H1 (cell line): Measurements from ENCODE around the gene SEMA3F. TPM values are rescaled to one million over a fixed set of nuclear protein-coding genes. Genes with fewer than 3 reads are reported as not detected.

Experiments
- CTCF ChIA-PET: fragments of 300-600 bp; sonication (Branson Sonifier 250); formaldehyde crosslinking; loops from one replicate; lab custom pipeline; 2021; ENCODE audit not compliant: partially characterized antibody; lab: Charles Lee
- POLR2A ChIA-PET: fragments of 300-600 bp; sonication (Branson Sonifier 250); formaldehyde crosslinking; loops from one replicate; lab custom pipeline; 2021; ENCODE audit warnings: inconsistent platforms; ENCODE audit not compliant: partially characterized antibody; lab: Charles Lee
- DNase-seq, 2 experiments: peaks; one replicate each; pipeline versions ENCODE4 v3.0.0 to v3.0.0-alpha.2; 2010 to 2022; ENCODE audit warnings: low spot score in 2 of 2, low read depth in 1 of 2, mixed read lengths in 1 of 2
- FAIRE-seq: peaks from 2 replicates; lab custom pipeline; 2011; peaks lifted over from hg19 to GRCh38; lab: Jason Lieb, UNC
- H2AFZ ChIP-seq: 2 replicates; pipeline ENCODE4 v1.8.1; 2012; ENCODE audit warnings: low read length, inconsistent platforms
- H2AK5ac ChIP-seq: 2 replicates; pipeline ENCODE4 v1.6.1; 2013; ENCODE audit warnings: low read depth, low read length
- H2BK120ac ChIP-seq: replicated peaks from 2 replicates; pipeline ENCODE3; 2013; ENCODE audit warnings: low read depth, low read length, inconsistent platforms
- H2BK12ac ChIP-seq: 2 replicates; pipeline ENCODE4 v1.6.1; 2013; ENCODE audit warnings: low read depth, low read length
- H2BK15ac ChIP-seq: 2 replicates; pipeline ENCODE4 v1.6.1; 2013; ENCODE audit warnings: low read length
- H2BK20ac ChIP-seq: 2 replicates; pipeline ENCODE4 v1.6.1; 2013; ENCODE audit warnings: low read length
- H2BK5ac ChIP-seq: 2 replicates; pipeline ENCODE4 v1.6.1; 2013; ENCODE audit warnings: low read depth, low read length
- H3K14ac ChIP-seq: 2 replicates; pipeline ENCODE4 v1.6.1; 2013; ENCODE audit warnings: inconsistent platforms; ENCODE audit not compliant: insufficient read length
- H3K18ac ChIP-seq: 2 replicates; pipeline ENCODE4 v1.6.1; 2013; ENCODE audit warnings: low read length; ENCODE audit errors: extremely low read depth
- H3K23ac ChIP-seq: 2 replicates; pipeline ENCODE4 v1.6.1; 2013; ENCODE audit warnings: inconsistent platforms; ENCODE audit not compliant: insufficient read length
- H3K23me2 ChIP-seq: 2 replicates; pipeline ENCODE4 v1.6.1; 2013; ENCODE audit warnings: low read depth, low read length
- H3K27ac ChIP-seq: 2 replicates; pipeline ENCODE4 v1.6.1; 2011; ENCODE audit warnings: low read depth, low read length, inconsistent platforms
- H3K27me3 ChIP-seq, 4 experiments: replicated peaks in 1 of 4; 1 replicate in 1 of 4; 2 replicates in 3 of 4; pipeline versions ENCODE4 v1.6.1 to v1.8.1; 2011 to 2013; ENCODE audit warnings: low read length in 3 of 4, mild to moderate bottlenecking in 3 of 4, inconsistent platforms in 2 of 4, mixed read lengths in 2 of 4, moderate library complexity in 1 of 4; ENCODE audit not compliant: control insufficient read depth in 3 of 4, insufficient read depth in 3 of 4; ENCODE audit errors: extremely low read depth in 1 of 4
- H3K36me3 ChIP-seq, 4 experiments: 2 replicates each; pipeline versions ENCODE4 v1.6.1 to v1.8.1; 2011 to 2013; ENCODE audit warnings: mild to moderate bottlenecking in 4 of 4, low read length in 3 of 4, moderate library complexity in 2 of 4, control low read depth in 1 of 4, inconsistent platforms in 1 of 4; ENCODE audit not compliant: insufficient read depth in 4 of 4, control insufficient read depth in 2 of 4
- H3K4ac ChIP-seq: replicated peaks from 2 replicates; pipeline ENCODE3; 2013; ENCODE audit warnings: low read length, low read depth, mixed read lengths, inconsistent platforms; ENCODE audit not compliant: insufficient read length
- H3K4me1 ChIP-seq, 4 experiments: replicated peaks in 1 of 4; 1 replicate in 1 of 4; 2 replicates in 3 of 4; pipeline versions ENCODE4 v1.6.1 to v1.8.1; 2011 to 2013; ENCODE audit warnings: low read length in 3 of 4, inconsistent platforms in 2 of 4, mixed read lengths in 1 of 4; ENCODE audit not compliant: insufficient read depth in 4 of 4, control insufficient read depth in 3 of 4
- H3K4me2 ChIP-seq, 2 experiments: 2 replicates each; pipeline versions ENCODE4 v1.6.1 to v1.8.1; 2011 to 2013; ENCODE audit warnings: low read depth in 2 of 2, low read length in 2 of 2, control low read depth in 1 of 2, inconsistent platforms in 1 of 2, mild to moderate bottlenecking in 1 of 2; ENCODE audit not compliant: insufficient read depth in 1 of 2
- H3K4me3 ChIP-seq, 4 experiments: fragments of 200-600, 300-600 bp in 1 of 4; sonication (generic), shearing (Covaris generic), sonication (Bioruptor Twin) in 1 of 4; 2 replicates each; pipeline versions ENCODE4 v1.5.1 to v1.8.1; 2011 to 2016; ENCODE audit warnings: low read length in 4 of 4, low read depth in 3 of 4, control low read depth in 2 of 4, inconsistent platforms in 2 of 4, mild to moderate bottlenecking in 2 of 4, mixed read lengths in 1 of 4, moderate library complexity in 1 of 4; ENCODE audit not compliant: insufficient read depth in 2 of 4; ENCODE audit errors: extremely low read depth in 1 of 4
- H3K56ac ChIP-seq: replicated peaks from 2 replicates; pipeline ENCODE3; 2013; ENCODE audit warnings: low read depth, mild to moderate bottlenecking, mixed read lengths, low read length, inconsistent platforms; ENCODE audit not compliant: insufficient read length
- H3K79me1 ChIP-seq: 2 replicates; pipeline ENCODE4 v1.6.1; 2013; ENCODE audit warnings: low read depth, low read length, control low read depth
- H3K79me2 ChIP-seq, 2 experiments: 2 replicates each; pipeline versions ENCODE4 v1.6.1 to v1.8.1; 2012 to 2013; ENCODE audit warnings: low read length in 2 of 2, mild to moderate bottlenecking in 2 of 2, inconsistent platforms in 1 of 2; ENCODE audit not compliant: insufficient read depth in 2 of 2, control insufficient read depth in 1 of 2
- H3K9ac ChIP-seq, 4 experiments: replicated peaks in 1 of 4; 1 replicate in 1 of 4; 2 replicates in 3 of 4; pipeline versions ENCODE4 v1.6.1 to v1.8.1; 2011 to 2013; ENCODE audit warnings: low read depth in 3 of 4, low read length in 3 of 4, control low read depth in 2 of 4, mild to moderate bottlenecking in 2 of 4, moderate library complexity in 2 of 4, inconsistent platforms in 1 of 4; ENCODE audit errors: extremely low read depth in 1 of 4
- H3K9me3 ChIP-seq, 2 experiments: 2 replicates each; pipeline versions ENCODE4 v1.6.1 to v1.8.1; 2012 to 2013; ENCODE audit warnings: mild to moderate bottlenecking in 2 of 2, moderate library complexity in 2 of 2, control low read depth in 1 of 2, inconsistent platforms in 1 of 2, low read depth in 1 of 2, low read length in 1 of 2, mixed read lengths in 1 of 2; ENCODE audit not compliant: insufficient read depth in 2 of 2
- H4K20me1 ChIP-seq, 2 experiments: replicated peaks in 1 of 2; 2 replicates each; pipeline versions ENCODE3 to v1.8.1; 2011 to 2013; ENCODE audit warnings: inconsistent platforms in 2 of 2, low read length in 2 of 2, mild to moderate bottlenecking in 1 of 2; ENCODE audit not compliant: insufficient read depth in 2 of 2, control insufficient read depth in 1 of 2
- H4K5ac ChIP-seq: 2 replicates; pipeline ENCODE4 v1.6.1; 2013; ENCODE audit warnings: low read length, low read depth, mixed read lengths, inconsistent platforms; ENCODE audit not compliant: insufficient read length
- H4K8ac ChIP-seq: 2 replicates; pipeline ENCODE4 v1.8.0; 2013; ENCODE audit warnings: mild to moderate bottlenecking, moderate library complexity, low read length, inconsistent platforms; ENCODE audit not compliant: insufficient read depth; ENCODE audit errors: extremely low read depth
- H4K91ac ChIP-seq: replicated peaks from 2 replicates; pipeline ENCODE3; 2013; ENCODE audit warnings: low read length, mixed read lengths, inconsistent platforms; ENCODE audit not compliant: insufficient read length
- ATF2 ChIP-seq: IDR thresholded peaks from 2 replicates; pipeline ENCODE4 v1.6.1; 2012; ENCODE audit warnings: low read length, inconsistent platforms
- CBX8 ChIP-seq: fragments of 300-800, 300-1000 bp; sonication (generic); IDR thresholded peaks from 2 replicates; pipeline ENCODE4 v1.7.1; 2016; ENCODE audit warnings: low read depth, low read length, borderline replicate concordance
- CHD2 ChIP-seq: IDR thresholded peaks from 2 replicates; pipeline ENCODE4 v1.6.1; 2012; ENCODE audit warnings: low read length, improper control_type of control experiment
- CTCF ChIP-seq, 3 experiments: IDR thresholded peaks; 1 replicate in 2 of 3; 2 replicates in 1 of 3; pipeline versions ENCODE4 v1.5.1 to v1.6.1; 2011; ENCODE audit warnings: low read length in 3 of 3, mild to moderate bottlenecking in 3 of 3, inconsistent platforms in 2 of 3, low read depth in 1 of 3, moderate library complexity in 1 of 3; ENCODE audit not compliant: insufficient read depth in 1 of 3; ENCODE audit errors: control extremely low read depth in 1 of 3
- FOSL1 ChIP-seq: IDR thresholded peaks from 2 replicates; pipeline ENCODE4 v1.6.1; 2011; ENCODE audit warnings: mild to moderate bottlenecking, low read depth, low read length, moderate library complexity; ENCODE audit not compliant: insufficient read depth
- JUND ChIP-seq: IDR thresholded peaks from 2 replicates; pipeline ENCODE4 v1.6.1; 2011; ENCODE audit warnings: mild to moderate bottlenecking, improper control_type of control experiment, low read length
- KDM4A ChIP-seq: IDR thresholded peaks from one replicate; pipeline ENCODE4 v1.7.1; 2012; ENCODE audit warnings: low read depth, mild to moderate bottlenecking, moderate library complexity, low read length, inconsistent platforms; ENCODE audit not compliant: severe bottlenecking
- POU5F1 ChIP-seq: IDR thresholded peaks from 2 replicates; pipeline ENCODE4 v1.6.1; 2011; ENCODE audit warnings: low read depth, mild to moderate bottlenecking, low read length, moderate library complexity
- WGBS, 2 experiments: shearing (Covaris generic) in 1 of 2; methylation state at CpG; one replicate each; pipeline versions ENCODE4 v1.1.6 to v1.1.7; 2013 to 2015; ENCODE audit warnings: low lambda C conversion rate in 2 of 2, mixed read lengths in 2 of 2, inconsistent platforms in 1 of 2, low coverage in 1 of 2, missing lambda C conversion rate in 1 of 2; ENCODE audit not compliant: insufficient replicate concordance in 2 of 2, insufficient coverage in 1 of 2, insufficient read length in 1 of 2; ENCODE audit errors: extremely low coverage in 1 of 2, missing lambda C conversion rate in 1 of 2; 5-methylcytosine and 5-hydroxymethylcytosine counted together
- polyA plus RNA-seq, 7 experiments: library from polyadenylated mRNA; depleted of rRNA in 3 of 7; stranded (reverse) in 5 of 7; unstranded in 2 of 7; fragments of >200 nt in 5 of 7; fragments of 200-250 nt in 2 of 7; gene quantifications; 1 replicate in 5 of 7; 2 replicates in 1 of 7; 4 replicates in 1 of 7; pipeline versions ENCODE4 v1.2.1 to v1.2.3, GENCODE V29; 2011 to 2013; ENCODE audit warnings: missing spikeins in 2 of 7, mixed read lengths in 2 of 7
- total RNA-seq: library from RNA; stranded (reverse); fragmentation: NEBNext Ultra II Directional; extraction: Animal tissue kit (Norgen Biotek cat#: 25700); gene quantifications from 2 replicates; pipeline ENCODE4 v1.2.1, GENCODE V29; 2021

Gene SEMA3F
- total and polyA plus RNA-seq, 2 of the 8 experiments (the other 6 are each of a cell fraction or from before 2014, with no cell fraction given): 20.3 to 37.0 TPM

- 100% methylated on average over 13 of the region's 13 CpGs; no CpG with 5 or more reads in 1 of the 2 experiments for WGBS, 2 experiments
- Histone ChIP-seq H3K9me3 (no peaks in the 10 kb centered on the region), H2AK5ac (no peak overlapping the region), H4K5ac (no peak overlapping the region), H3K4me1 (peaks cover 0 to 42% (median 30%) of the 10 kb centered on the region in 4 experiments; a peak in 6 of 7 replicates), H3K79me1 (peaks cover 25% of the 10 kb centered on the region), H4K91ac (no peak overlapping the region), H4K8ac (no peak overlapping the region), H3K56ac (no peak overlapping the region), H2BK5ac (no peak overlapping the region; the same call in 1 of the 2 replicates), H2BK15ac (no peak overlapping the region), H4K20me1 (peaks cover 5 to 18% of the 10 kb centered on the region in 2 experiments), H3K9ac (no peak overlapping the region), H3K23ac (no peak overlapping the region), H3K14ac (no peak overlapping the region), H2BK20ac (no peak overlapping the region), H2BK12ac (no peak overlapping the region), H3K27ac (no peak overlapping the region), H2AFZ (no peak overlapping the region), H2BK120ac (no peak overlapping the region), H3K23me2 (peaks cover 7% of the 10 kb centered on the region; the same call in 1 of the 2 replicates), H3K4me2 (no peak overlapping the region), H3K27me3 (no peaks in the 10 kb centered on the region), H3K18ac (no peak overlapping the region), H3K4me3 (no peak overlapping the region), H3K4ac (no peak overlapping the region), H3K36me3 (peaks cover 7 to 20% (median 15%) of the 10 kb centered on the region in 4 experiments; a peak in 5 of 8 replicates), H3K79me2 (peaks cover 0 to 29% of the 10 kb centered on the region in 2 experiments; a peak in 3 of 4 replicates)
- no peak for DNase-seq
- FAIRE-seq: no peak
- ChIA-PET POLR2A (interaction anchor here (1.6 to 6.6 kb wide), 2 partner anchors 23 to 40 kb away, joined by 5 to 65 read pairs; no protein-coding TSS in a partner anchor), CTCF (interaction anchor here (1.2 to 1.4 kb wide), 3 partner anchors 11 to 85 kb away, joined by 3 to 5 read pairs (median 5); no protein-coding TSS in a partner anchor)
- TF ChIP-seq ATF2 (no peak), CBX8 (no peak), JUND (no peak), CHD2 (no peak), FOSL1 (no peak), CTCF (IDR thresholded peaks at IDR 0.05; ENCODE audit: control extremely low read depth in 1 of 3, insufficient read depth in 1 of 3, low read depth in 1 of 3, low read length in 3 of 3) (no peak), KDM4A (no peak), POU5F1 (no peak)
Observed at GRCh38 chr3:50161320-50161719, 6.2 kb downstream of the SEMA3F start.
